Activated CD8-positive, alpha-beta memory T cell treated with anti-CD3 and anti-CD28 coated beads, Interleukin-2, amount 50 U/mL, for 4 hours (primary cell): ENCODE data around the gene GALNT18.

Experiments
- DNase-seq: peaks from one replicate; pipeline ENCODE4 v3.0.0-alpha.2; 2020

The GALNT18 gene

DNA sequence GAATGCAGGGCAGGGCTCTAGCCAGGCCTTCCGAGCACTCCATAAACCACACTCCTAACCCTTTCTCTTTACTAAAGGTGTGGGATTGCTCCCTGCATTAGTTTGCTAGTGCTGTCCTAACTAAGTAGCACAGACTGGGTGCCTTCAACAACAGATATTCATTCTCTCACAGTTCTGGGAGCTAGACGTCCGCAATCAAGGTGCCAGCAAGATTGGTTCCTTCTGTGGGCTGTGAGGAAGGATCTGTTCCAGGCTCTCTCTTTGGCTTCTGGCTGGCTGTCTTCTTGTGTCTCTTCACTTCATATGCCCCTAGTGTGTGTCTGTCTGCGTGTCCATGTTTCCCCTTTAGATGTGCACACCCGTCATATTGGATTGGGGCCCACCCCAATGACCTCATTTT is 59.8 kb downstream of the GALNT18 start:
- no peak for DNase-seq

DNA sequence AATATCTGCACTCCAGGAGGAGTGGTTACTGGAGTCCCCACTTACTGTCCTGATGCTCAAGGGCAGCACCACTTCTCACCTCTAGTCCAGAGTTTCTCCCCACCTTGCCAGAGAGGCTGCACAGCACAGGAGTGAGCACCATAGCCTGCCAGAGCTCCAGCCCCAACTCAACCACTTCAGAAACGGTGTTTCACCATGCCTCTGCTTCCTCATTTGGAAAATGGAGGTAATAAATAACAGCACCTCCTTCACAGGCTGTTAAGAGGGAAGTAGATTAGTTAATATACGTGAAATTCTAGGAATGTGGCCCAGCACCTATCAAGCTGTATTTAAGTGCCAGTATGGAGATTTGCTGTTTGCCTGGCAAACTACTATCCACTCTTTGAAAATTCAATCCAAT is 63.0 kb downstream of the GALNT18 start:
- DNase-seq, result no peak

DNA sequence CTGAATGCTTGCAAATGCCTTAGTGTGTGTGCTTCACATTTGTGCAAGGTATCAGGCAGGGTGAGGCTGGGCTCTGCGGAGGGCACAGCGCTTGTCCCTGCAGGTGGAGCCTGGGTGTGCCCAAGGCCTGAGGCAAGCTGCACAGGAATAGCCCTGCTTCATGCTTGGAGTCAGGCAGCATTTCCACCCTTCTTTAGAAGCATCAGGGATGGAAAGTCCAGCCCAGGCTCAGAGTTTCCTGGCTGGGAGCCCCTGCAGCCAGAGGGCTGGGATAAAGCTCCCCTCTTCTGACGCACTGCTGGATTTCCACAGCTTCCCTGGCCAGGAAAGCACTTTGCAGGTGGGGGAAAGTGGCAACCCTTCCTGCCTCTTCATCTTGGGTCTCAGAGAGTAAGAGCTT is 63.4 kb downstream of the GALNT18 start:
- no peak for DNase-seq

DNA sequence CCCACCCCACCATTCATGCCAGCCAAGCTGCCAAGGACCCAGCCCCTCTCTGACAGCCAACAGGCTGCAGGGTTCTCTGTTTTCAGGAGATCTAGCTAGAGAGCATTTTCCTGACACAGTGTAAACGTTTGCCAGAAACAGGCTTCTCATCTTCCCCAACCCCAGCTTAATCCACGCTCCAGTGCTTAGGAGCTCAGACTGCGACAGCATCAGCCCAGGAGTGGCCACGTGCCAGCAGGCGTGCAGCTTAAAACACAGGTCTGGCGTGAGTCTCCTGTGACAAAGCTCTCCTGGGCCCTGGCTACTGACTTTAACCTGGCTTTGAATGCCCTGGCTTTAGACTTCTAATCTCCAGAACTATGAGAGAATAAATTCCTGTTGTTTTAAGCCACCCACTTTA is 66.6 kb downstream of the GALNT18 start:
- DNase-seq, result no peak

DNA sequence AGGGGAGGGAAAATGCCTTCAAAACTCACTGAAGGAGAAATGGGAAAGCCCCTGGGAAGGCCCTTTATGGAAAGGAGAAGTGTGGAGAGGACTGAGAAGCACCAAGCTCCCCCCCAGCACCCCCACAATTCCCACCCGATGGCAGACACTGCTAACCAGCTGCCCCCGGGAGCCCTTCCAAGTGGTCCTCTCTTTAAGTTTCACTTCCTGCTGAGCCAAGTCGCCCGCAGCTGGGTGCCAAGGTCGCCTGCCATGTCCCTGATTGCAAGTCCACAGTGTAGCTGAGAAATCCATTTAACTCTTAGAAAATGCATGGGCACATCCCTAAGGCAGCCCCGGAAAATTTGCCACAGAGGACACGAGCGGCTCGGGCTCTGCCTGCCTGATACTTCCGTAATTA is 68.2 kb downstream of the GALNT18 start:
- no peak for DNase-seq

DNA sequence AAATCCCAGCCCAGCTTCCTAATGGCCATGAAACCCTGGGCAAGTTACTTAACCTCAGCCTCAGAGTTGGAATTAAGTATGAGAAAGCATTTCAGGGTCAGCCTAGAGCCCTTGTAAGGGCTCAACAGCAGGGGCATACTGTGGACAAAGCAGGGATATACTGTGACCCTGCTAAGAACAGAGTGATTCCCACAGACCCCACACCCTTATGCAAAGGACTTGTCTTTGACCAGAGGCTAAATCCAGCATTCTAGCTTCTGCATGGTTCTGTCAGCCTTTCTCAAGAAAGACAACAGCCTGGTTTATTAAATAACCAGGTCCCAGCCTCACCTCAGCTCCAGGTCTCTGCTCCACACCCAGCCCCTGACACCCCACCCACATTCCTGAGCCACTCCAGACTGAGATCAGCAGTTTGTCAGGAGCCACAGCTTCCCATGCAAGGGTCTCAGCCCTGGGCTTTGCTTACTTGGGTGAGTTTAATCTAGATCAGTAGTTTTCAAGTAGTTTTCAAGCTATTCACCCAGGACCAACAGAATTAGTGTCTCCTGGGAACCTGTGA is 69.2 kb downstream of the GALNT18 start:
- DNase-seq, result no peak

DNA sequence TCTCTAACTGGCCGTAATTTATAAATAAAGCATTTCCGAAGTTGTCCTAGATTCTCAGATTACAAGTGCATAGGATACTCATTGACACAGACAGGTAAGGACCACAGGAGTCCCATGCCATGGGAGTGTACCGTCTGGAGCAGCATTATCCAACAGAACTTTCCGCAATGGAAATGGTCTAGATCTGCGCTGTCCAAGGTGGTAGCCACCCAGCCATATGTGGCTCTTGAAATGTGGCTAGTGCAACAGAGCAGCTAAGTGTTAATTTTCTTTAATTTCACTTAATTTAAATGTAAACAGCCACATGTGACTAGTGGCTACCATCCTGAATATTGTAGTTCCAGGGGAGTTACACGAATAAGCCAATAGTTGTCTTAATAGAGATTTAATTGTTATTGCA is 71.3 kb downstream of the GALNT18 start:
- no peak for DNase-seq

DNA sequence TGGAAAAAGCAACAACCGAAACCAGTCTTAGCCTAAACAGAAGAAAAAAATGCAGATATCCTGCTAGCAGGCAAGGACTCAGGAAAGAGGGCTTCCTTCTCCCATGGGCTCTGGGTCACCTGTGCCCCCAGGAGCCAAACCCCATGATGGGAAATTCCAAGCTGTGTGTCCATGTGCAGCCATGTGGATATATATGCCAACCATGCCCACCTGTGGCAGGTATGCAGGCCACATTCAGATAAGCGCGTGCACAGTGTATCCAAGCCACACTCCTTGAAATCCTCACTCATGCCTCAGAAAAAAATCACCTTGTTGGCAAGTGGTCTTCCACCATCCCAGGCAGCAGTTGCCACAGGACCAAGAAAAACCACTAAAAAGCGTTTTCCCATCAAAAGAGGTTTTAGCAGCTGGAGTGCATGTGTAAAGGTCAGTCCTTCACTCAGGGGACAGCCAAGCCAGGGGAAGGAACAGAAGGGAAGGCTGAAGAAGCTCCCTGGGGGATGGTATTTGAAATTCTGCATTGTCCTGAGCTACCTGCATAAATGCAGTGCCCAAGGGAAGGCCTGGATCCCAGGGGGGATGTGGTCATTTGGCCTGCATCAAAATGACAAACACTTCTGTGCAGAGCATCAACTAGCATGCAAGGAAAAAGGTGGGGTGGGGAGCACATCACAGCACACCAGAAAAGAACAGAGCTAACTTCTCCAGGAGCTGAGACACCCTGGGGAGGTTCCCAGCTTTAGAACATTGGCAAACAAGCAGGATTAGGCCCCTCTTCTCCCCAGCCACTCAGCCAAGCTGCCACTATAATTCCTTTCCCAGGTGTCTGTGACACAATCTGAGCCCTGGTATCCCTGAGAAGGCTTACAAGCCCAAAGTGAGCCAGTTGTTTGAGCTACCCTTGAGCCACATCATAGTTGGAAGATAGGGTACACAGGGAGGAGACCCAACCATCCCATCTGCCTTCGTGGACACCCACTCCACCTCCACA is 76.2 kb downstream of the GALNT18 start:
- DNase-seq, result no peak

DNA sequence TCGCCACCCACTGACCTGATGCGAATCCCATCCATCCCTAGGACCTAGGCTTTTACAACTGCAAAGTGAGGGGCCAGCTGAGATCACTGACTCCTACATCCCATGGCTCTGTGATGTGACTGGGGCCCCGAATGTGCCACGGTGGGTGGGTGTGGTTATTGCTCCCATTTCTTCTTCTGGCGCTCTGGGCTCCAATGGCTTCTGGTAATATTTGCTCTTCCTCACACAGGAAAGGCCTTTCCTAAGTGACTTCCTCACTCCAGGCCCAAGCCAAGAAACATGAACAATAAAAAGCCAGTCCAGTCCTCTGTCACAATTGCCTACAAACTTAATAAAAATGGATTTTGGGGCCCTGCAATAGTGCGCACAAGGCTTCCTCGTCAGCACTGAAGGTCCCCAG is 78.1 kb downstream of the GALNT18 start:
- no peak for DNase-seq

DNA sequence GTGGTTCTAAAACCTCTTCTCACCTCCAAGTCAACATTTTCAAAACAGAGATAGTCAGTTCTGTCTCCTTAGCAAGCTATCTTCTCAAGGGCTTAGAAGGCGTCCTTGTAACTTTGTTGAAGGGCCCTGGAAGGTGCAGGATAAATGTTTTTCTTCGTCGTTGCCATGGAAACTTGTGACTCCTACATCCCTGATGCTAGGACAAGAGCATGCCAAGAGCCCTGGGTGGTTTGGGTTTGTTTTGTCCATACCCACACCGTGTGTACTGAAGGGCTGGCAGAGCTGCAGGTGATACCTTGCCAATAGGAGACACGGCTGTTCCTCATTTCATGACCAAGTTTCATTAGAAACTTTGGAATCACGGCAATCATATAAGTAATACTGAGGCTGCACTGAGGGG is 81.6 kb downstream of the GALNT18 start:
- no peak for DNase-seq

DNA sequence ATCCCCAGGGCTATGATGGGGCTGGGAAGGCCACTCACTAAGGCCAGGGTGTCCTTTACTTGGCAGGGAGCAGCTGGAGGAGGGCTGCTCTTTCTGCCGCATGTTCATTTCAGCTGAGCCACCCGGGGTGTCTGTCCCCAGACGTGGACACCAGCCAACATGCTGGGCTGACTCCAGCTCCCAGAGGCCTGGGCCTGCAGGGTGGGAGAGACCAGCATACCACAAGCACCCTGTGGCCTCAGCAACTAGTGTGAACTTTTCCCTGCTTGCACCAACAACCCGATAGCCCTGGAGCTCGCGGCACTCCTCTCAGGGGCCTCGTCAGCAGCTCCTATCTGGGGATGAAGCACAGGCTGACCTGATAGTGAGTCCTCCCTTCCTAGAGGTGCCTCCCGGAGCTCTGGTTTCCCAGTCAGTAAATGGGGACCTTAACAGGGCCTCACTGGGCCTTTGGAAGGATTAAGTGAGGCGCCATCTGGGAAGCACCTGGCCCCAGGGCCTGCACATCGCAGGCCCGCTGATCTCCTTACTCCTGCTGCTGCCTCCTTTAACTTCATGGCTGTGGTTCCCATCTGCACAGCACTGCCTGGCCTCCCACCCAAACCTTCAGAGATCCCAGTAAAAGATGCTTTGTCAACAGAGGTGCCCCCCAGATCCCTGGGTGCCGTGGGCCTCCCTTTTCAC is 83.4 kb downstream of the GALNT18 start:
- no peak for DNase-seq

DNA sequence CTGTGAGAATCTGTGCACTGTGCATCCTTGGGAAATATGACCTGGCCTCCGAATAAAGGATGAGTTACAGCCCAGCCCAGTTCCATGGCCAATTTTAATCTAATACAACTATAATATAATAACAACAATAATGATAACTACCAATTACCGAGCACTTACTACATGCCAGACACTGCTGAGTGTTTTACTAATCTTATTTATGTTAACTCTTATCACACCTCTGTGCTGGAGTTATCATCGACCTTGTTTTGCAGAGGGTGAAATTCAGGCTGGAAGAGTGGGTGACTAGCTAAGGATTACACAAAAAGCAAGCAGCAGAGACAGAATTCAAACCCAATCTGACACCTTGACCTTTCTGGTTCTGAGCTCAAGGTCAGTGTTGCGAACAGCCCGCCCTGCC is 83.9 kb downstream of the GALNT18 start:
- no peak for DNase-seq

DNA sequence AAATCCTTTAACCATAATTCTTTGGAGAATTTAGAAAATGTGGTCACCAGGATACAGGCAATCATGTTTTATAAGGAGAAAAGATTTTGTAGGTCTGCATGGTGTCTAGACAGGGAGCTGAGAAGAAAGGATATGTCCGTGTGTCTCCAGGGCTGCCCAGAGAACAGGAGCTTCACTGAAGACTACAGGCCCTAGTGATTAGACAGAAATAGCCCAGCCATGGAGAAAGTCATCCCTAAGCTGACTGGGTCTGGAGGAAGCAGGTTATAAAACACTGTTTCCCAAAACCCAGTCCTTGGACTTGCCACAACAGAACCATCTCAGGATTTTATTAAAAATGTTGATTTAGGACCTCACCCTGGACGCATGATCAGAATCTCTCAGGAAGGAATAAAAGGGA is 84.4 kb downstream of the GALNT18 start:
- DNase-seq, result no peak

DNA sequence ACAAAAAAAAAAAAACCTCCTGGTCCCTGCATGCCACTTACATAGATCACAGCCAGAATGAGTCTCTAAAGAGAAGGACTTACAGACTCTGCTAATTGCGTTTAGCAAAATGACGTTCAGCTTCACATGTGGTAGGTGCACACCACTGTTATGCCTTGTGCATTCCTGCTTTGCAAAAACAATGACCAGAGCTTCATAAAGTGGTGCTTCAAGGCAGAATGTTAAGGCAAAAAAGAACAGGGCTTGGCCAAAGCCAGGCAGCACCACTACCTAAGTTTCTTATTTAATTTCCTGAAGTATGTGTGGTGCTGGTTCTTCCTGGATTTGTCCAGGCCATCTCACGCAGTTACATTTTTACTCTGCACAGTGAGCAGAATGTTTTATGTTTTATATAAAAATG is 85.2 kb downstream of the GALNT18 start:
- no peak for DNase-seq

DNA sequence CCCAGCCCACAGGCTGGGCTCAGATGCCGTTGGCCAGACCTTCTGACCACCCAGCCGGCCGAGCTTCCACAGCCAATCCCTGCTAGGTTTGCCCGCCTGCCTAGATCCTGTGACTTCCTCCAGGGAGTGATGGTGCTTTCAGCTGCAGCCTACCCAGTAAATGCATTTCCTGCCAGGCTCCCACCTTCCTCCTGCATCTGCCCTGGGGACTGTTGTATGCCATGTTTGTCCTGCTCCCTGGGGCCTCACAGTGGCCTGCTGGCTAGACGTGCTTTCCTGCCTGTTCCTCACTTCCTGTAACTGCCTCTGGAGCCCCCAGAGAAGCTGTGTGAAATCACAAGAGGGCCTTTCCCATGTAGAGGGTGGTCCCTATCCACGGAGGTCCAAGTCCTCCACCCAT is 86.2 kb downstream of the GALNT18 start:
- no peak for DNase-seq

DNA sequence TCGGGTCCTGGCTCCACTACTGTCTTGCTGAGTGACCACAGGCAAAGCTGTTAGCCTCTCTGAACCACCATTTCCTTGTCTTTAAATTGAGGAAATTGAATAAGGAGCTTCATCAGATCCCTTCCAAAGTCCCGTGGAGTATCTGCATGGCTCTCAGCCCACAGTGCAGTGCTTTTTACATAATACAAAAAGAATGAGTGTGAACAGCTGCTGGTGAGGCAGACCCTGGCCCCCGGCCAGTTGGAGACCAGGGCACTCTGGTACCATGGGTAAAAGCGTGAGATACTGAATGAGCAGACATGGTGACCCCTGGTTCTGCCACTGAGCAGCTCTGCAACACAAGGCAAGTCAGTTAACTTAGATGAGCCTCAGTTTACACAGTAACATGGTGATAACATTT is 86.8 kb downstream of the GALNT18 start:
- DNase-seq, result no peak

DNA sequence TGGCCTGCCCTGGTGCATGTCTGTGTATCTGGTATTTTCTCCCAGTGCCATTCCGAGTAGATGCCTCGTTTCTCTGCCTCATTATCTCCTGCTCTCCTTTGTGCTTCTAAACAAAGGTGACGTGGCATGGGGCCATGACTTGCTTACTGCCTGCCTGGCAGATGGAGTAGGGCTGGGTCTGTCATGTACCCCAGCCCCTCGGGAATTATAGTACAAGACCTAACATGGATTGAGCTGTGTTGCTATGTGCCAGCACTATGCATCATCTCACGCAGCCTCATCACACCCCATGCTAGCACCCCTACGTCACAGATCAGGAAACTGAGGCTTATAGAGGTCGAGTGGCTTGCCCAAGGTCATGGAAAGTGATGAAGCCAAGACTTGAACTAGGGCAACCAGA is 88.1 kb downstream of the GALNT18 start:
- no peak for DNase-seq

DNA sequence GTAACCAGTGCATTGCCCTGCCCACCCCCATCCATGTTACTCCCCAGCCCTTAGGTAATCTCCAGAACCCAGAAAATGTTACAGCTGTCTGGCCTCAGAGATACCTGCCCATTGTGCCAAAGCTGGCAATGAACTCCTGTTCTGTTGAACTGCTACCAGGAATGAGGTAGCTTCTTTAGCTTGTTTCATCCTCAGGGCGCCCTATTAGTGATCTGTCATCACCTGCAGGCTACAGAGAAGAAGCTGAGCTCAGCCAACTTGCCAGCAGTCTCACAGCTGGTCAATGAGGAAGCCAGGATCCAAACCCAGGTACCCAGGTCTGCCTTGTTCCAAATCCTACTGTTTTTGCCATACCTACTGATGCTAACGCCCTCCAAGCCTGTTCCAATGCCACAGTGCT is 88.7 kb downstream of the GALNT18 start:
- DNase-seq, result no peak

DNA sequence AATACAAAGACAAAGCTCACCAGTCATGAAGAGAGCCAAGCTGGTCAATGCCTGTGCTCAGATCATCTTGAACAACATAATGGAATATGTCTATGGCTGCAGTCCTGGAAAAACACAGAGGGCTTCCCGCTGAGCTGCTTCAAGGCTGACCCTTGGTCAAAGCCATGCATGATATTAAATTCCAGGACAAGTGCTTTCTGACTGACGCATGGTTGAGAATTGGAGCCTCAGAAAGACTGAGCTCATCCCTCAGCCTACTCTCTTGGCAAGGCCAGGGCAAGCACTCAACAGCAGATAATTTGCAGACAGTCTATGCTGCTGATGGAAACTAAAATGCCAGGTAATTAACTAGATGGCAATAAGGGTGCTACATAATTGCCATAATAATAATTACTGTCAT is 89.2 kb downstream of the GALNT18 start:
- no peak for DNase-seq

DNA sequence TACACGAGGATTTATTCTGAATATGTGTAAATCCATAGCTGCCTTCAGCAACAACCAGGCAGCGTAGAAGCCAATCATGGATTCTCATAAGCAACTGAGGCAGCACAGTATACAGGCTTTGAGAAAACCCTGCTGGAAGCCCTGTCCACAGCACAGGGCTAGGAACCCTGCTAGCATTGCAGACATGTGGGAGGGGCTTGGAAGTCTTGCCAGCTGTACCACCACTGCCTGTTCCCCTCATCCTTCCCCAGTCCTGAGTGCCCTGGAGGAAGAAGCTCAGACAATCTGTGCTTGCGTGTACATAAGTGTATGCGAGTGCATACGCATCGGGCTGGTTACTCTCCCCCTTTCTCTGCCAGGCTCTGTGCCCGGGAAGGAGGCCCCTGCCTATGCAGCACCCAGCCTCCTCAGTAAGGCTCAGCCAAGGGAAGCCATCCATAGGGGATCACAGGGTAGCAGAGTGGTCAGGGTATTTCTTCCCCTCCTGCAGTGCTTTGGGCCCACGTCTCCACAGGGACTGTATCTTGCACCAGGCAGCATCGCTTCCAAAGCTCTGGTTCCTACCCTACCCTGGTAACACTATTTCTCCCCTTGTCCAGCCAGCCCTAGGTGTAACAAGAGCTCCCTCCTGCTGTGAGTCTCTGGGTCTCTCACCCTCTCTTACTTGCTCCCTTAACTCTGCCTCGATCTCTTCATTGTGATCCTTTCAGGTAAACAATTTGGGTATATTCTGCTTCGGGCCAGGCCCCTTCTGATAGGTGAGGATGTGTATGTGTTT is 90.5 kb downstream of the GALNT18 start:
- no peak for DNase-seq

DNA sequence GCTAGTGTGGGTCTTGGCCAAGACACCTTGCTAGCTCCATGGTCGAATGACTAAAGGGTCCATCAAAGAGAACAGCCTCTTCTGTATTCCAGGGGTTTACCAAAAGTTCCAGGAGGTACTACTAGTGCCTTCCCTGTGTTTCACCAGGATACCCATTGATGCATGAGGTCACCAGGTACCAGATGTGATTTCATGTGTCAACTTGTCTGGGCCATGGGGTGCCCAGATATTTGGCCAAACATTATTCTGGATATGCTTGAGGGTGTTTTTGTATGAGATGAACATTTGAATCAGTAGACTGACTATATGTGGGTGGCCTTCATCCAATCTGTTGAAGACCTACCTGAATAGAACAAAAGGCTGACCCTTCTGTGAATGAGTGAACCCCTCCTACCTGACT is 92.8 kb downstream of the GALNT18 start:
- no peak for DNase-seq

DNA sequence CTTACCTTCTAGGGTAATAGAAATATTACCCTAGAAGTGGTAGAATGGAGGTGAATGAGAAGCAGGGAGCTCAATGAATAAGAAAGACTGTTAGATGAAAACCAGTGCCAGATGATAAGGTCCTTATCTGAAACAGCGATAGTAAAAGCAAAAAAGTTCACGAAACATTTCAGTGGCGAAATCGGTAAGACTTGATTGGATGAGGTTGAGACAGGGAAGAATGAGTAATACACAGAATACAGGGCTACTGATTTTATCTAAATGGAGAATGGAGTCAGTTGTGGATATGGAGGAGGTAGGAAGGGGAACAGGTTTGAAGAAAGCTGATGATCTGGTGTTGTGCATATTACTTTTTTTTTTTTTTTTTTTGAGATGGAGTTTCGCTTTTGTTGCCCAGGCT is 96.5 kb downstream of the GALNT18 start:
- no peak for DNase-seq

DNA sequence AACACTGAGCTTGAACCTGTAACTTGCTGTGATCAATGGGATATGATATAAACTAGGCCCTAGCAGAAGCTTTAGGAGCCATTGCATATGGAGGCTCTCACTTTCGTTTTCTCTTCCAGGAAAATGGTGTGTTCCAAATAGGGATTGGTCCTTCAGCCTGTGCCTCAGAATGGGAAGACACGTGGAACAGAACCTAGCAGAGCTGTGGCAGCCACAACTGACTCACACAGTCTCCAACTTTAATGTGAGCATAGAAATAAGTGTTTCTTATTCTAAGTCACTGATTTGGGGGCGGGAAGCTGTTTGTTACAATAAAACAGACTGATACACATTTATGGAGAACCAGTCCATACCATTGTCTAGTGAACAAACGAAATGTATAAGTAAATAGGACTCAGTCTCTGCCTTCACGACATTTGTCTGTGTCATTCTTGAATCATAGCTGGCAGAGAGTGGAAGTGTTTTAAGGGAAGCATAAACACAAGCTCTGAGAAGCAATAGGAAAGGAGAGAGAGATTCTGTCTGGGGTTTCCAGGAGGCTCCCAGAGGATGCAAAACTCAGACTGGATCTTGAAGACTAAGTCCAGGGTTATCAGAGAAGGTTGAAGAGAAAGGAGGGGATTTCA is 97.3 kb downstream of the GALNT18 start:
- DNase-seq, result no peak
